Posterior vena cava (tissue), 2 donors: Measurements from ENCODE around the gene HIC2. TPM values are rescaled to one million over a fixed set of nuclear protein-coding genes. Genes with fewer than 3 reads are reported as not detected.
"Not testable (repeated sequence)": the region's sequence is repeated elsewhere in the genome, so short reads cannot be mapped to it uniquely, and the experiment has no call there.

Experiments used
- DNase-seq: peaks from one replicate; pipeline ENCODE4 v3.0.0-alpha.2; 2020; ENCODE audit warnings: low spot score
- intact Hi-C, 2 donors: fragments of 100-400 bp; cut with DNase I; formaldehyde crosslinking; loops; one replicate each; pipeline versions ENCODE4 v1.14.1 to v1.14.2; 2022 to 2023
- total RNA-seq, 2 donors: library from RNA; stranded (reverse); fragmentation: NEBNext Ultra II Directional; extraction: Animal tissue kit (Norgen Biotek cat#: 25700); gene quantifications; one replicate each; pipeline ENCODE4 v1.2.1, GENCODE V29; 2021
- donor health status: DM: yes; HTN: yes; CAD: no.
- donor health status: DM: yes; HTN: yes; CAD: no.

HIC2 gene
- total RNA-seq, 2 donors from 2014 or later = 3.3 to 3.8 TPM

DNA sequence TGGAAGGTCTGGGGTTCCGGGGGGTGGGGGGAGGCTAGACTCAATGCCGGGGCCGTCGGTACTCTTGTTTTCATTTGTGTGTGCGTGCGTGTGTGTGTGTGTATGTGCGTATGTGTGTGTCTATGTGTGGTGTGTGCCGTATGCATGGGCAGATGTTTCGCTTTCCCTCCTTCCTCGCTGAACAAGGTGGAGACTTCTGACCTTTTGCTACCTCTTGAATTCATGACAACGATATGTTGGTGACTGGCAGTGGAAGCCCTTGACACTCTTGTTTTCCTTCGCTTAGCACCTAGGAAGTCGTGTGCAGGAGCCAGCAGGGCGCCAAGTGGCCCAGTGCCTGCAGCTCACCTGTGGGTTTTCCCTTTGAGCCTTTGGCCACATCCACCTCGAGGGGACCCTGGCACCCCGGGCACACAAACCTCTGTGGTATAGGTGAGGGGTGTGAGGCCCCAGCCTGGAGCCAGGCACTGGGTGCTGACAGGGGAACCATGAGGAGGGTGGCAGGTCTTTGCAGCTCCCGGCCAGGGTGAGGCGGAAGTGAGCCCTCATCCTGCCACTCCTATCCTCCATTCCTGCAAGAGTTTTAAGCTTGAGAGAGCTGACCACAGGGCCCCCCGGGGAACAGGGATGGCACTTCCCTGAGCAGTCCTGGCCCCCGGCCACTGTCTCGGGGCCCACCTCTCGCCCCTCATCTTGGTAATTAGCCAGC is 30.7 kb downstream of the HIC2 start:
- DNase-seq = peak; percentile 57
- intact Hi-C loops = no loop called here

DNA sequence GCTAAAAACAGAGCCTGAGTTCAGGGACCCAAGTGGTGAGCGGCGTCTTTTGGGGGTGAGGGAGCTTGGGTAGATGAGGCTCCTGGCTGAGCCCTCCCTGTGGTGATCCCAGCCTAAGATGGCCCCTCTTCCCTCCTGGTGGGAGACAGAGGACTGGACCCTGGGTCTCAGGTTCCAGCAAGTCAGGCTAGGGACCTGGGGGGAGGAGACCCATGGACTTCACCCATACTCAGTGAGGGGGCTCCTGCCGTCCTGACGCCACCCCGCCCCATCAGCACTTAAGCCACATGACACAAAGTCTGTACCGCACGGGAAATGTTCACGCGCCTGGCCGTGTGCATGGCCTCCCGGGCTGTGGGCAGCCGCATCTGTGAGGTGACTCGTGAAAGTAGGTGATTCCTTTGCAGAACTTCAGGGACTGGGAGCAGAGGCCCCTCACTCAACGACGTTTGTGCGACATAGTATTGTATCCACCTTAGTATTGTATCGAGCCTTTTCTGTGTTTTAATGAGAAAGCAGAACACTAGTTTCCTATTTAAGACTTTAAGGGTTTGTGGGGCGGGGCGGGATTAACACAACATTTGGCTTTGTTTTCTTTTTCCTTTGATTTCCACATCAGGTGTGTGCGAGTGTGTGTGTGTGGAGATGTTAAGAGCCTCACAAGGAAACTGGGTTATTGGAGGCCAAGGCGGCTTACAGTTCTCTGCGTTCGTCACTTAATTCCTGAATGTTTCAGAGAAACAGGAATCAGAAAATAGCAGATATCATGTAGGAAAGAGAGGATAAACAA is 31.7 kb downstream of the HIC2 start:
- peak; percentile 60 for DNase-seq
- intact Hi-C loops = no loop called here

- peak; percentile 53 for DNase-seq
- intact Hi-C loops = no loop called here
Observed at GRCh38 chr22:21449531-21450319, 32.6 kb downstream of the HIC2 start.

GRCh38 chr22:21450320-21450831 is 33.2 kb downstream of the HIC2 start:
- intact Hi-C loops = no loop called here

GRCh38 chr22:21450858-21451353 is 33.7 kb downstream of the HIC2 start:
- peak; percentile 67 for DNase-seq
- intact Hi-C loops = no loop called here

More at GRCh38 chr22:21450320-21450831, 33.2 kb downstream of the HIC2 start:
- peak; percentile 64 for DNase-seq

DNA sequence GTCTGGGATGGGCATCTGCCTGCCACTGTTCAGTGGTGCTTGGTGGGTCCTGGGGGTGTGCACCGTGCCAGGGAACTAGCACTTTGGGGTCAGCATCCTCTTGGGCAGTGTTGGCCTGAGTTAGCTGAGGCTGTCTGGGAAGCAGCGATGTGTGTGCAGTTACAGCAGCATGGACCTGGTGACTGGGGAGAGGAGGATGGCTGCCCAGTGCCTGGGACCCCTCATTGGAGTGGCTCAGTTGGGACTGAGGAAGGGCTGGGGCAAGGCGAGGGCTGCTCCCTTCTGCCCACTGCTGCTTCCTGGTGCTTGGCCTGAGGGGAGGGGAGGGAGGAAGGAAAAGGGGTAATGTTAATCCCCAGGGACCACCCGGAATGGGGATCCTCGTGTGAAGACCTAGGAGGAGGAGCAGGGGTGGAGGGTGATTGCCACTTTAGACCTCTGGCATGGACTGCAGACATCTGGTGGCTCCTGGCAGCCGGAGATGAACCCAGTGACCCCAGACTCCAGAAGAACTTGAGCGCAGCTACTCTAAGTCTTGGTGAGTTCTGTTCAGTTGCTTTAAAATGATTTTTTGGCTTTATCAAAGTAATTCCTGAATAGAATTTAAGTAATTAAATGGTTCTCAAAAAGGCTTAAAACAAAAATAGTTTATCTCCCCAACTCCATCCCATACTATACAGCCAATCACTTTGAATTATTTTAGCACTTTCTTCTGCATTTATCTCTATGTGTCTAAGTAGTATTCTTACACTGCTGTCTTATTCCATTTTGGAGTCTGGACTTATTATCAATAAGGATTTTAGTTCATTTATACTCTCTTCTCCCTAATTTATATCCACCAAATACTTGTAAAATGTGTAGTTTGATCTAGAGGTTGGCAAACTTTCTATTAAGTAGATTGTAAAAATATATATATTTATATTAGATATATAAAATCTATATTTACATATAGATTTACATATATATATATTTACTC is 34.7 kb downstream of the HIC2 start:
- no peak for DNase-seq
- intact Hi-C loops = no loop called here

GRCh38 chr22:21452666-21453065 is 35.5 kb downstream of the HIC2 start:
- intact Hi-C loops, DNase-seq: not testable (repeated sequence)

DNA sequence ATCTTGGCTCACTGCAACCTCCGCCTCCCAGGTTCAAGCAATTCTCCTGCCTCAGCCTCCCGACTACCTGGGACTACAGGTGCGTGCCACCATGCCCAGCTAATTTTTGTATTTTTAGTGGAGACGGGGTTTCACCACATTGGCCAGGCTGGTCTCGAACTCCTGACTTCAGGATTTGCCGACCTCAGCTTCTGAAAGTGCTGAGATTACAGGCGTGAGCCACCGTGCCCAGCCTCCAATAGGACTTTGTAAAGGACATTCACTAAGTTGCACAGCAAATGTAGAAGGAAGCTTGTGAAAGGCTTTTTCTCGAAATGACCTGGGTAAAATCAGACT is 37.8 kb downstream of the HIC2 start:
- intact Hi-C loops = not testable (repeated sequence)
- DNase-seq = peak; percentile 17

DNA sequence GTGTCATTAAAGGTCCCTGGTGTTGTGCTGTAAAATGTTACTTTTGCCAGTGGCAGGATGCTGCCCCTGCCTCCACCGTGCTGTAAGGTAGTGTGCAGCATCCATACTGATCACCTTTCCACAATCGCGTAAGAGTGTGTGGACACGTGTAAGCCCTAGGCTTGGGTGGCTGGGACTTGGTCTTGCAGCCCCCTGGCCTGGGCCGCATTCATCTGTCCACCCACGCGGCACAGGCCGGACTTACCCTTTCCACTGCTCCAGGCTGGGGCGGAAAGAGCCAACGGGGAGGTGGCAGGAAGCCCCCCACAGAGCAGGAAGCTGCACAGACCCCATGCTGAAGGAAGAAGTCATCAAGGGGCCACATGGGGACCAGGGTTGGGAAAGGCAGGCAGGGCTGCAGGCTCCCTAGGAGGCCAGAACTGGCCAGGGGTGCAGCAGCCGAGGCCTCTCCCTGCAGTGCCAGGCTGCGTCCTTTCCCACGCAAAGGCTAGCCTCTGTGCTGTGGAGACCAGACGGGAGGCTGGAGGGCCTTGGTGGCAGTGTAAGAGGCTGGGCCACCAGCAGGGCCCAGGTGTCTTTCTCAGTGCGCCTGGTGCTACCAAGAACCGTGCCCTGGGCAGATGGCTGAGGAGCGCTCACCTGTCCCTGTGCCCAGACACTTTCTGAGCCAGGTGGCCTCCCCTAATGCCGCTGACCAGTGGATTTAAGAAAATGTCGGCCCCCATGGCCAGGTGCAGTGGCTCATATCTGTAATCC is 38.3 kb downstream of the HIC2 start:
- DNase-seq = peak; percentile 67
- intact Hi-C loops = no loop called here

DNA sequence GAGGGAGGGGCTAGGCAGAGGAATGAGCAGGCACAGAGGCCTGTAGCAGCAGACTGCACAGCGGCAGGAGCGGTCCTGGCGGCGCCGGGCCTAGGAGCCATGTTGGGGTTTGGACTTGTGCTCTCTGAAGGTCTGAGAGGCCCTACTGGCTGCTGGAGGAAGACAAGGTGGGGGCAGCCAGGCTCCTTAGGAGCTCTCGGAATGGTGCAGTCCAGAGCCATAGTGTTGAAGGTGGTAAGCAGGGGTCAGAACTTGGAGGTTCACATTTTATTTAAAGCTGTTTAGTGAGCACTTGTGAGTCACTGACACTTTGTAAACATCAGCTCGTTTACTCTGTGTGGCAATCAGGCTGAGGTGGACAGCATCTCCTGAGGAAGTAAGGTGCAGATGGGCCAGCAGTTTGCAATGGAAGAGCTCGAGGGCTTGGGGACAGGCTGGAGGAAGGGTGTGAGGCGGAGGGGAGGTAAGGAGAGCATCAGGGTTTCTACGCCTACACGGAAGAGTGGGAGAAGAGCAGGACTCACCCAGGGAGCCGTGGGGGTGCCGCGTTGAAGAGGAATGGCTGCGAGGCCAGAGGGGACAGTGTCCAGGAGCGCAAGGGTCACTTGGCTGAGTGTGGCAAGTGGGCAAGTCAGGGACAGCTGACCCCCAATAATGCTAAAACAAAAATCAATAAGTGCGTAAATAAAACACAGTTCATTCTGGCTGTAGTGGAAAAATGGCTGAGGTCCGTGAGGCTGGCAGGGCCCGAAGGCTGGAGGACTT is 40.0 kb downstream of the HIC2 start:
- intact Hi-C loops = no loop called here
- peak; percentile 45 for DNase-seq

- intact Hi-C loops, DNase-seq: not testable (repeated sequence)
Observed at GRCh38 chr22:21462672-21463071, 45.5 kb downstream of the HIC2 start.

GRCh38 chr22:21467337-21468193 is 50.4 kb downstream of the HIC2 start, which contains the start of gene TMEM191C:
Gene TMEM191C, plus strand, starts transcription at chr22:21467387. Its CDS starts 73 bp downstream, at chr22:21467460.
- intact Hi-C loops, DNase-seq: not testable (repeated sequence)

DNA sequence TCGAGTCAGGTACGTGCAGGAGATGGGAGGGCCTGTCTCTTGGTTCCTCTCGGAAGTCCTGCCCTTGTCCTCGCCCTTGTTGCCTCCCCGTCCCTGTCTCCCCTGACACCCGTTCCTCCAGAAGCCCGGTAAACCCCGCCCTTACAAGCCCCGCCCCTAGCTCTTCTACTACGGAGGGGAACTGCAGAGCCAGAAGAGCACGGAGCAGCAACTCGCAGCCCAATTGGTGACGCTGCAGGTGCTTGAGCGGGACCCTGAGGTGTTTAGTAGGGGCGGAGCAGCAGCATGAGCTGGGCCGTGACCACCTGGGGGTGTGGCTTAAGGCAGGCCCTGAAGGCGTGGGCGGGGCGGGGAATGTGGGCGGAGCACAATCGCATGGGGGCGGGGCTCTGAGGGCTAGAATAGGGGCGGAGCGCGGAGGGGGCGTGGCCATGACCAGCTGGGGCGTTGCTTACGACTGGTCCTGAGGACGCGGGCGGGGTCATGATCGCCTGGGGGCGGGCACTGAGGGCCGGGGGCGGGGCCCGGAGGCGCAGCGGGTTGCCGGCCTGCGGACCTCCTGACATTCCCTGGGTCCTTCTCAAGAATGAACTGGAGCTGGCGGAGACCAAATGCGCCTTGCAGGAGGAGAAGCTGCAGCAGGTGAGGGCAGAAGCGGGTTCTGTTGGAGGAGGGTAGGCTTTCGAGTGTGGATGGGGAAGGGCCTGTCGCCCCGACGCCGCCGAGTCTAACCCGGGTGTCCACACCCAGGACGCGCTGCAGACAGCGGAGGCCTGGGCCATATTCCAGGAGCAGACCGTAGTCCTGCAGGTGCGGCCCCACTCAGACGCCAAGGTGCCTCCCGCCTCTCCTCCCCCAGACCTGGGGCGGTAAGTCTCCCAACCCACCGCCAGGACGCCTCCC is 51.3 kb downstream of the HIC2 start:
- intact Hi-C loops = not testable (repeated sequence)
- peak; percentile 97 for DNase-seq

DNA sequence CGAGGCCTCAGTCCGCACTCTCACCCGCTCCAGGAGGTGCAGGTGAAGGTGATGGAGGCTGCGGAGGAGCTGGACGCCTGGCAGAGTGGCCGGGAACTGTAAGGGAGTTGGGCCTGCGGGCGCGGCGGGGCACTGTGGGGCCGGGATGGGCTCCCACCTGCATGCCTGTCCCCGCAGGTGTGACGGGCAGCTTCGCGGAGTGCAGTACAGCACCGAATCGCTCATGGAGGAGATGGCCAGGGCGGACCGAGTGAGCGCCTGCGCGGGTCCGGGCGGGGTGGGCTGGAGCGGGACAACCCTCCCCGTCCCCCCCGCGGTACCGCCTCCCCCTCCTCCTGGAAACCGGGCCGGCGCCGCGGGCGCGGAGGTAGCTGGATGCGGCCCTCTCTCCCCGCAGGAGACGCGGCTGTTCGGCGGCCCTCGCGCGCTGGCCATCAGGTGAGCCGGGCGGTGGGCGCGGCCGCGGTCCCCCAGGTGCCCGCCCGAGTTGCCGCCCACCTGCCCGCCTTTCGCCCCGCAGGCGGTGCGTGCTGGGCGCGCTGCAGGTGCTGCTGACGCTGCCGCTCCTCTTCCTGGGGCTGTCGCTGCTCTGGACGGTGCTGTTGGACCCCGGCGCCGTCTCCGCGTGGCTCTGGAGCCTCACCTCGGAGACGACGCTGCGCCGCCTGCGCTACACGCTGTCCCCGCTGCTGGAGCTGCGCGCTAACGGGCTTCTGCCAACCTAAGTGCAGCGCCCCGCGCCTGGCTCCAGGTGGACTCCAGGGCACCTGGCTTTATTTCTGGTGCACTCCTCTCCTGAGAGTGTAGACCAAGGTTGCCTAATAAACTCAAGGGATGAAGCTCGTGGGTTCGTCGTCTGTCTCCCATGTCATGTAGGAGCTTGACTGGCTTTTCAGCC is 52.2 kb downstream of the HIC2 start:
- DNase-seq = not testable (repeated sequence)

More for the DNA sequence above, 52.2 kb downstream of the HIC2 start:
- intact Hi-C loops = not testable (repeated sequence)
